HepG2 (cell line): ENCODE data around the gene BAIAP3. TPM values are rescaled to one million over a fixed set of nuclear protein-coding genes. Genes with fewer than 3 reads are reported as not detected.
A peak's percentile ranks its signal among the peaks of the same experiment; 100 is the strongest.

Experiments used
- ELF1 ChIP-seq: sonication (generic); formaldehyde crosslinking; IDR thresholded peaks from 2 replicates; pipeline ENCODE4 v1.4.0; 2020; ENCODE audit warnings: missing genetic modification reagents
- ELF4 ChIP-seq: sonication (generic); formaldehyde crosslinking; IDR thresholded peaks from 2 replicates; pipeline ENCODE4 v1.5.0; 2020; ENCODE audit warnings: missing genetic modification reagents, mild to moderate bottlenecking, moderate library complexity, borderline replicate concordance
- GABPA ChIP-seq, 2 experiments: IDR thresholded peaks; 2 replicates each; pipeline ENCODE4 v1.6.1; 2011 to 2016; ENCODE audit warnings: low read depth in 2 of 2, low read length in 1 of 2, missing biosample characterization in 1 of 2, missing genetic modification characterization in 1 of 2
- GATAD2A ChIP-seq: IDR thresholded peaks from 2 replicates; pipeline ENCODE4 v1.6.1; 2016
- MEF2D ChIP-seq: sonication (generic); formaldehyde crosslinking; IDR thresholded peaks from 2 replicates; pipeline ENCODE4 v1.5.1; 2020; ENCODE audit warnings: mild to moderate bottlenecking, missing genetic modification reagents
- NBN ChIP-seq: fragments of 450-650 bp; conservative IDR thresholded peaks from 2 replicates; pipeline ENCODE4 v1.6.1; 2017
- NFRKB ChIP-seq: fragments of 450-650 bp; IDR thresholded peaks from 2 replicates; pipeline ENCODE4 v1.6.1; 2017
- ONECUT2 ChIP-seq: sonication (generic); formaldehyde crosslinking; IDR thresholded peaks from 2 replicates; pipeline ENCODE4 v1.4.0; 2020; ENCODE audit warnings: missing genetic modification reagents
- ZBTB7A ChIP-seq: sonication (generic); formaldehyde crosslinking; IDR thresholded peaks from 2 replicates; pipeline ENCODE4 v1.8.0; 2022; ENCODE audit warnings: mild to moderate bottlenecking, missing genetic modification reagents
- ZNF142 ChIP-seq: sonication (generic); formaldehyde crosslinking; IDR thresholded peaks from 2 replicates; pipeline ENCODE4 v1.4.0; 2020; ENCODE audit warnings: missing genetic modification reagents
- ZNF317 ChIP-seq: sonication (generic); formaldehyde crosslinking; IDR thresholded peaks from 2 replicates; pipeline ENCODE4 v1.5.0; 2020; ENCODE audit warnings: mild to moderate bottlenecking, missing genetic modification reagents
- ZNF446 ChIP-seq: sonication (generic); formaldehyde crosslinking; IDR thresholded peaks from 2 replicates; pipeline ENCODE4 v1.5.0; 2020; ENCODE audit warnings: mild to moderate bottlenecking, missing genetic modification reagents
- ZNF572 ChIP-seq: sonication (generic); formaldehyde crosslinking; IDR thresholded peaks from 2 replicates; pipeline ENCODE4 v1.5.1; 2020; ENCODE audit warnings: mild to moderate bottlenecking, missing genetic modification reagents
- ZNF883 ChIP-seq: sonication (generic); formaldehyde crosslinking; IDR thresholded peaks from 2 replicates; pipeline ENCODE4 v1.5.1; 2020; ENCODE audit warnings: mild to moderate bottlenecking, missing genetic modification reagents; ENCODE audit errors: not compliant biosample characterization
- ZSCAN31 ChIP-seq: sonication (generic); formaldehyde crosslinking; IDR thresholded peaks from 2 replicates; pipeline ENCODE4 v1.5.0; 2020; ENCODE audit warnings: low read depth, mild to moderate bottlenecking, missing genetic modification reagents
- polyA plus RNA-seq, 8 experiments: library from polyadenylated mRNA; depleted of rRNA in 3 of 8; stranded (reverse) in 7 of 8; unstranded in 1 of 8; fragments of >200 nt; fragmentation: Illumina TruSeq in 4 of 8; extraction: Trizol in 4 of 8; gene quantifications; 2 replicates each; pipeline versions ENCODE4 v1.2.1 to v1.2.3, GENCODE V29; 2011 to 2016; ENCODE audit warnings: low read depth in 4 of 8, missing spikeins in 1 of 8, mixed read lengths in 1 of 8; ENCODE audit not compliant: insufficient read depth in 1 of 8
- total RNA-seq, 5 experiments: library from RNA; depleted of rRNA; stranded (reverse); fragments of >200 nt; fragmentation: Illumina TruSeq; extraction: Trizol; gene quantifications; 2 replicates each; pipeline ENCODE4 v1.2.3, GENCODE V29; 2016; ENCODE audit warnings: low read depth in 1 of 5
- TF ChIP-seq, protein P1 (sequence below): sonication (generic); formaldehyde crosslinking; IDR thresholded peaks from 2 replicates; pipeline ENCODE4 v1.4.0; 2020; ENCODE audit warnings: missing genetic modification reagents
- TF ChIP-seq, protein P2 (sequence below): sonication (generic); formaldehyde crosslinking; IDR thresholded peaks from 2 replicates; pipeline ENCODE4 v1.9.0; 2021; ENCODE audit warnings: missing genetic modification reagents, borderline replicate concordance

BAIAP3 gene
- total and polyA plus RNA-seq, 2 of the 13 experiments (the other 11 are each of a cell fraction or from before 2014, with no cell fraction given): 3.2 to 5.7 TPM

DNA sequence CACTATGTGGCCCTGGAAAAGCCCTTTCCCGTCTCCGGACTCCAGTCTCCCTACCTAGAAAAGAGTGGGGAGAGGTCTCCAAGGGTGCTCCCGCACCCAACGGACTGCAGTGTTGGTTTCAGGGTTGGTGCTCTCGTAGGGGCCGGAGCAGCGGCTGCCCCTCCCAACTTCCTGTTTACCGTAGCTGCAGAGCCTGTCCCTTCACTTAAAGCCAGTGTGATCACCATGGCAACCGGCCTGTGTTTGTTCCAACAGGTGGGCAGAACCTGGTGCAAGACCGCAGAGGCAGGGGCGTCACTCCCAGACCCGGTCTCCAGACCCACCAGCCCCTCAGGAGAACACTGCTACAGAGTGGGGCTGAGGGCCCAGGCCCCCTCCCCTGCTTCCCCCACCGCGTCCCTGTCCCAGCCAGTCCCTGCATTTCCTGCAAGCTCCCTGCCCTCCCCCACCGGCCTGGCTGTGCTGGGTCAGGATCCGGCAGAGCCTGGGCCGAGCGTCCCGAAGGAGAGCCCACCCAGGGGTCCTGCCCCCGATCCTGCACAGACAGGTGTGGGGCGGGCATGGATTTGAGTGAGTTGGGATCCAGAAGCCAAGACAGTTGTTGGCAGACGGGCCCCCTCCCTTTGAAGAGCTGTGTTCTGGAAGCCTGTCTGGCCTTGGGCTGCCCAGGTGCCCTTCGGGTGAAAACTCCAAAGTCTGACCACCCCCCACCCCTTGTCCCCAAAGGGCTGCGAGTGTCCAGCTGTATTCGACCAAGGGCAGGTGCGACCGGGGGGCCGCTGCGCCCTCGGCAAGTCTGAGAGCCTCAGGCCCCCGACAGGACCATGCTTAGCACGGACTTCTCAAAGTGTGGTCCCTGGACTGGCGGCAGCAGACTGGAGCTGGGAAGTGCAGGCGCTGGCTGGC is 1.5 kb upstream of the BAIAP3 start (continued):
- TF ChIP-seq, protein P1, sequence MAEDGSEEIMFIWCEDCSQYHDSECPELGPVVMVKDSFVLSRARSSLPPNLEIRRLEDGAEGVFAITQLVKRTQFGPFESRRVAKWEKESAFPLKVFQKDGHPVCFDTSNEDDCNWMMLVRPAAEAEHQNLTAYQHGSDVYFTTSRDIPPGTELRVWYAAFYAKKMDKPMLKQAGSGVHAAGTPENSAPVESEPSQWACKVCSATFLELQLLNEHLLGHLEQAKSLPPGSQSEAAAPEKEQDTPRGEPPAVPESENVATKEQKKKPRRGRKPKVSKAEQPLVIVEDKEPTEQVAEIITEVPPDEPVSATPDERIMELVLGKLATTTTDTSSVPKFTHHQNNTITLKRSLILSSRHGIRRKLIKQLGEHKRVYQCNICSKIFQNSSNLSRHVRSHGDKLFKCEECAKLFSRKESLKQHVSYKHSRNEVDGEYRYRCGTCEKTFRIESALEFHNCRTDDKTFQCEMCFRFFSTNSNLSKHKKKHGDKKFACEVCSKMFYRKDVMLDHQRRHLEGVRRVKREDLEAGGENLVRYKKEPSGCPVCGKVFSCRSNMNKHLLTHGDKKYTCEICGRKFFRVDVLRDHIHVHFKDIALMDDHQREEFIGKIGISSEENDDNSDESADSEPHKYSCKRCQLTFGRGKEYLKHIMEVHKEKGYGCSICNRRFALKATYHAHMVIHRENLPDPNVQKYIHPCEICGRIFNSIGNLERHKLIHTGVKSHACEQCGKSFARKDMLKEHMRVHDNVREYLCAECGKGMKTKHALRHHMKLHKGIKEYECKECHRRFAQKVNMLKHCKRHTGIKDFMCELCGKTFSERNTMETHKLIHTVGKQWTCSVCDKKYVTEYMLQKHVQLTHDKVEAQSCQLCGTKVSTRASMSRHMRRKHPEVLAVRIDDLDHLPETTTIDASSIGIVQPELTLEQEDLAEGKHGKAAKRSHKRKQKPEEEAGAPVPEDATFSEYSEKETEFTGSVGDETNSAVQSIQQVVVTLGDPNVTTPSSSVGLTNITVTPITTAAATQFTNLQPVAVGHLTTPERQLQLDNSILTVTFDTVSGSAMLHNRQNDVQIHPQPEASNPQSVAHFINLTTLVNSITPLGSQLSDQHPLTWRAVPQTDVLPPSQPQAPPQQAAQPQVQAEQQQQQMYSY (CRISPR knock-in tag): peak; percentile 93
- TF ChIP-seq ELF1 (CRISPR knock-in tag) (peak; percentile 85), ZNF572 (CRISPR knock-in tag) (0 out of 2 replicates have a peak, but pooled peaks have one; percentile 48), ZSCAN31 (no peak), NBN (no peak), ZBTB7A (peak; percentile 18; the same call in 1 of the 2 replicates), ELF4 (peak; percentile 38; the same call in 1 of the 2 replicates), ZNF317 (CRISPR knock-in tag) (0 out of 2 replicates have a peak, but pooled peaks have one; percentile 2), GATAD2A (CRISPR knock-in tag) (no peak), NFRKB (no peak), ZNF883 (CRISPR knock-in tag) (no peak), ONECUT2 (no peak), ZNF446 (CRISPR knock-in tag) (no peak), GABPA (IDR thresholded peaks at IDR 0.05; ENCODE audit: low read depth, low read length) (peak; percentile 24; the same call in 1 of the 2 replicates), GABPA (CRISPR knock-in tag; IDR thresholded peaks at IDR 0.05; ENCODE audit: low read depth) (peak; percentile 83), ZNF142 (CRISPR knock-in tag) (0 out of 2 replicates have a peak, but pooled peaks have one; percentile 11), MEF2D (CRISPR knock-in tag) (peak; percentile 57; the same call in 1 of the 2 replicates)
- TF ChIP-seq, protein P2, sequence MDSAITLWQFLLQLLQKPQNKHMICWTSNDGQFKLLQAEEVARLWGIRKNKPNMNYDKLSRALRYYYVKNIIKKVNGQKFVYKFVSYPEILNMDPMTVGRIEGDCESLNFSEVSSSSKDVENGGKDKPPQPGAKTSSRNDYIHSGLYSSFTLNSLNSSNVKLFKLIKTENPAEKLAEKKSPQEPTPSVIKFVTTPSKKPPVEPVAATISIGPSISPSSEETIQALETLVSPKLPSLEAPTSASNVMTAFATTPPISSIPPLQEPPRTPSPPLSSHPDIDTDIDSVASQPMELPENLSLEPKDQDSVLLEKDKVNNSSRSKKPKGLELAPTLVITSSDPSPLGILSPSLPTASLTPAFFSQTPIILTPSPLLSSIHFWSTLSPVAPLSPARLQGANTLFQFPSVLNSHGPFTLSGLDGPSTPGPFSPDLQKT (CRISPR knock-in tag): no peak
